Measurements from ENCODE around the gene KPNA1.
A peak's percentile ranks its signal among the peaks of the same experiment; 100 is the strongest.
"Not testable (repeated sequence)": the region's sequence is repeated elsewhere in the genome, so short reads cannot be mapped to it uniquely, and the experiment has no call there.

The KPNA1 gene

GRCh38 chr3:122493296-122493695 is 21.4 kb downstream of the KPNA1 start:
- in situ Hi-C loops (cut with MboI; ENCODE audit: low pct_unique_long_range_greater_than_20kb, low sequenced_read_pairs), result no loop called here
- peak; percentile 74 for DNase-seq

GRCh38 chr3:122488262-122488973 is 26.3 kb downstream of the KPNA1 start:
- in situ Hi-C loops (cut with MboI; ENCODE audit: low pct_unique_long_range_greater_than_20kb, low sequenced_read_pairs), result no loop called here
- no peak for DNase-seq

- in situ Hi-C loops (cut with MboI; ENCODE audit: low pct_unique_long_range_greater_than_20kb, low sequenced_read_pairs), result no loop called here
- DNase-seq, result no peak
Observed at GRCh38 chr3:122484985-122485384, 29.8 kb downstream of the KPNA1 start.

- in situ Hi-C loops (cut with MboI; ENCODE audit: low pct_unique_long_range_greater_than_20kb, low sequenced_read_pairs), result no loop called here
- no peak for DNase-seq
Observed at GRCh38 chr3:122481390-122481789, 33.3 kb downstream of the KPNA1 start.

- in situ Hi-C loops (cut with MboI; ENCODE audit: low pct_unique_long_range_greater_than_20kb, low sequenced_read_pairs), result no loop called here
- DNase-seq, result no peak
Observed at GRCh38 chr3:122476532-122476931, 38.2 kb downstream of the KPNA1 start.

GRCh38 chr3:122475316-122475715 is 39.4 kb downstream of the KPNA1 start:
- in situ Hi-C loops (cut with MboI; ENCODE audit: low pct_unique_long_range_greater_than_20kb, low sequenced_read_pairs), result no loop called here
- no peak for DNase-seq

GRCh38 chr3:122469659-122470058 is 45.1 kb downstream of the KPNA1 start:
- in situ Hi-C loops (cut with MboI; ENCODE audit: low pct_unique_long_range_greater_than_20kb, low sequenced_read_pairs), result no loop called here
- no peak for DNase-seq

GRCh38 chr3:122468896-122469533 is 45.7 kb downstream of the KPNA1 start:
- in situ Hi-C loops (cut with MboI; ENCODE audit: low pct_unique_long_range_greater_than_20kb, low sequenced_read_pairs), result no loop called here
- DNase-seq, result no peak

GRCh38 chr3:122466701-122467240 is 48.0 kb downstream of the KPNA1 start:
- in situ Hi-C loops (cut with MboI; ENCODE audit: low pct_unique_long_range_greater_than_20kb, low sequenced_read_pairs), result no loop called here
- DNase-seq, result no peak

- in situ Hi-C loops (cut with MboI; ENCODE audit: low pct_unique_long_range_greater_than_20kb, low sequenced_read_pairs), result no loop called here
- DNase-seq, result no peak
Observed at GRCh38 chr3:122464659-122465058, 50.1 kb downstream of the KPNA1 start.

- DNase-seq, result no peak
- in situ Hi-C loops (cut with MboI; ENCODE audit: low pct_unique_long_range_greater_than_20kb, low sequenced_read_pairs), result no loop called here
Observed at GRCh38 chr3:122462406-122462805, 52.3 kb downstream of the KPNA1 start.

- in situ Hi-C loops (cut with MboI; ENCODE audit: low pct_unique_long_range_greater_than_20kb, low sequenced_read_pairs), result no loop called here
- DNase-seq, result no peak
Observed at GRCh38 chr3:122461806-122462205, 52.9 kb downstream of the KPNA1 start.

- in situ Hi-C loops (cut with MboI; ENCODE audit: low pct_unique_long_range_greater_than_20kb, low sequenced_read_pairs), result no loop called here
- peak; percentile 19 for DNase-seq
Observed at GRCh38 chr3:122458992-122459391, 55.7 kb downstream of the KPNA1 start.

GRCh38 chr3:122457706-122458105 is 57.0 kb downstream of the KPNA1 start:
- DNase-seq, result no peak
- in situ Hi-C loops (cut with MboI; ENCODE audit: low pct_unique_long_range_greater_than_20kb, low sequenced_read_pairs), result no loop called here

GRCh38 chr3:122456074-122456473 is 58.7 kb downstream of the KPNA1 start:
- DNase-seq, result no peak
- in situ Hi-C loops (cut with MboI; ENCODE audit: low pct_unique_long_range_greater_than_20kb, low sequenced_read_pairs), result no loop called here

GRCh38 chr3:122451371-122451770 is 63.4 kb downstream of the KPNA1 start:
- DNase-seq, result no peak
- in situ Hi-C loops (cut with MboI; ENCODE audit: low pct_unique_long_range_greater_than_20kb, low sequenced_read_pairs), result no loop called here

GRCh38 chr3:122448218-122448617 is 66.5 kb downstream of the KPNA1 start:
- DNase-seq; in situ Hi-C loops (cut with MboI; ENCODE audit: low pct_unique_long_range_greater_than_20kb, low sequenced_read_pairs): not testable (repeated sequence)

GRCh38 chr3:122444491-122444887 is 70.2 kb downstream of the KPNA1 start:
- DNase-seq; in situ Hi-C loops (cut with MboI; ENCODE audit: low pct_unique_long_range_greater_than_20kb, low sequenced_read_pairs): not testable (repeated sequence)

GRCh38 chr3:122443762-122444490 is 70.8 kb downstream of the KPNA1 start:
- DNase-seq, result not testable (repeated sequence)

GRCh38 chr3:122443090-122443489 is 71.6 kb downstream of the KPNA1 start:
- DNase-seq, result no peak
- in situ Hi-C loops (cut with MboI; ENCODE audit: low pct_unique_long_range_greater_than_20kb, low sequenced_read_pairs), result no loop called here

More at GRCh38 chr3:122443762-122444490, 70.8 kb downstream of the KPNA1 start:
- in situ Hi-C loops (cut with MboI; ENCODE audit: low pct_unique_long_range_greater_than_20kb, low sequenced_read_pairs), result not testable (repeated sequence)

Data from KBM-7 (cell line).